Astrocyte (in vitro differentiated cells and primary cell): ENCODE data around the gene SMIM36.

Experiments used
- EZH2 ChIP-seq: IDR thresholded peaks from 2 replicates; pipeline ENCODE4 v1.6.1; 2012; ENCODE audit warnings: mild to moderate bottlenecking, low read length, inconsistent platforms; ENCODE audit not compliant: insufficient read depth
- TF ChIP-seq, protein P1 (sequence below): IDR thresholded peaks from 2 replicates; pipeline ENCODE4 v1.5.1; 2011; ENCODE audit warnings: low read depth, mild to moderate bottlenecking, inconsistent platforms, low read length, moderate library complexity; ENCODE audit not compliant: insufficient read depth

DNA sequence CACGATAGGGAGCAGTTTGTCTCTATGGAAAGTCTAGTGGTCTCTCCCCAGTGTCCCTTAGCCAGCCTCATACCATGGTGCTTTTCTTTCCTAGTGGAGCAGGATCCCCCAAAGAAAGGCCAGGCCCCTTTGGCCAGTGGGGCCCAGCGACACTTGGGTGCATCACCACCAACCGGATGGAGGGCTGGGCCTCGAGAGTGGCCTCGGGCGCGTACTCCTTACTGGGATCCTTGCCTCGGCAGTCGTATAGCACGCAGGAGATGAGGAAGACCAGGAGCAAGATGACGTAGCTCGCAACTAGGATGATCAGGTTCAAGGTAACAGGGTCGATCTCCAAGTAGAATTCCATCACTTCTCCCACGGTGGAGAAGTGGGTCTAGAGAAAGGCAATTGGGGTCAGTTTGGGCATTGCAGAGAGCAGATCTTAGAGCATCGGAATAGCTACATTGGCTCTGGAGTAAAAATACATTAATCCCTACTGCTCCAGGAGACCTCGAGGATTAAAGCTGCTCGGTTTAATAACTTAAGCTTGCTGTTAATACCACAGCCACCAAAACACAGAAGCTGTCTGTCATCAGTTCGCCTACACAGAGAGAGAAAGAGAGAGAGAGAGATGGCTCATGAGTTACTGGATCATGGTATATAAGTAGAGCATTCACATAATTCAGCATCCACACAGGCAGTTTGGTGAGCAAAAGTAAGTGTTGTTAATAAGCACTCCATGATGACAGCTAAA lies at the start of gene SMIM36:
- TF ChIP-seq, protein P1, sequence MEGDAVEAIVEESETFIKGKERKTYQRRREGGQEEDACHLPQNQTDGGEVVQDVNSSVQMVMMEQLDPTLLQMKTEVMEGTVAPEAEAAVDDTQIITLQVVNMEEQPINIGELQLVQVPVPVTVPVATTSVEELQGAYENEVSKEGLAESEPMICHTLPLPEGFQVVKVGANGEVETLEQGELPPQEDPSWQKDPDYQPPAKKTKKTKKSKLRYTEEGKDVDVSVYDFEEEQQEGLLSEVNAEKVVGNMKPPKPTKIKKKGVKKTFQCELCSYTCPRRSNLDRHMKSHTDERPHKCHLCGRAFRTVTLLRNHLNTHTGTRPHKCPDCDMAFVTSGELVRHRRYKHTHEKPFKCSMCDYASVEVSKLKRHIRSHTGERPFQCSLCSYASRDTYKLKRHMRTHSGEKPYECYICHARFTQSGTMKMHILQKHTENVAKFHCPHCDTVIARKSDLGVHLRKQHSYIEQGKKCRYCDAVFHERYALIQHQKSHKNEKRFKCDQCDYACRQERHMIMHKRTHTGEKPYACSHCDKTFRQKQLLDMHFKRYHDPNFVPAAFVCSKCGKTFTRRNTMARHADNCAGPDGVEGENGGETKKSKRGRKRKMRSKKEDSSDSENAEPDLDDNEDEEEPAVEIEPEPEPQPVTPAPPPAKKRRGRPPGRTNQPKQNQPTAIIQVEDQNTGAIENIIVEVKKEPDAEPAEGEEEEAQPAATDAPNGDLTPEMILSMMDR, result no peak
- TF ChIP-seq EZH2, result no peak
